Activated naive CD8-positive, alpha-beta T cell (primary cell): ENCODE data around the gene ZNF771.
"Not testable (repeated sequence)": the region's sequence is repeated elsewhere in the genome, so short reads cannot be mapped to it uniquely, and the experiment has no call there.

Source experiments
- H3K27ac Mint-ChIP-seq: one replicate; pipeline ENCODE4 v1.8.0; 2021; ENCODE audit warnings: mixed read lengths
- H3K27me3 Mint-ChIP-seq: one replicate; pipeline ENCODE4 v1.8.0; 2021; ENCODE audit warnings: mixed read lengths
- H3K36me3 Mint-ChIP-seq: one replicate; pipeline ENCODE4 v1.8.0; 2021; ENCODE audit warnings: mixed read lengths
- H3K4me1 Mint-ChIP-seq: one replicate; pipeline ENCODE4 v1.8.0; 2021; ENCODE audit warnings: low read depth, mixed read lengths
- H3K4me3 Mint-ChIP-seq: one replicate; pipeline ENCODE4 v1.8.0; 2021; ENCODE audit warnings: mild to moderate bottlenecking, mixed read lengths
- H3K9me3 Mint-ChIP-seq: one replicate; pipeline ENCODE4 v1.8.0; 2021; ENCODE audit warnings: low read depth, mixed read lengths

ZNF771 gene

DNA sequence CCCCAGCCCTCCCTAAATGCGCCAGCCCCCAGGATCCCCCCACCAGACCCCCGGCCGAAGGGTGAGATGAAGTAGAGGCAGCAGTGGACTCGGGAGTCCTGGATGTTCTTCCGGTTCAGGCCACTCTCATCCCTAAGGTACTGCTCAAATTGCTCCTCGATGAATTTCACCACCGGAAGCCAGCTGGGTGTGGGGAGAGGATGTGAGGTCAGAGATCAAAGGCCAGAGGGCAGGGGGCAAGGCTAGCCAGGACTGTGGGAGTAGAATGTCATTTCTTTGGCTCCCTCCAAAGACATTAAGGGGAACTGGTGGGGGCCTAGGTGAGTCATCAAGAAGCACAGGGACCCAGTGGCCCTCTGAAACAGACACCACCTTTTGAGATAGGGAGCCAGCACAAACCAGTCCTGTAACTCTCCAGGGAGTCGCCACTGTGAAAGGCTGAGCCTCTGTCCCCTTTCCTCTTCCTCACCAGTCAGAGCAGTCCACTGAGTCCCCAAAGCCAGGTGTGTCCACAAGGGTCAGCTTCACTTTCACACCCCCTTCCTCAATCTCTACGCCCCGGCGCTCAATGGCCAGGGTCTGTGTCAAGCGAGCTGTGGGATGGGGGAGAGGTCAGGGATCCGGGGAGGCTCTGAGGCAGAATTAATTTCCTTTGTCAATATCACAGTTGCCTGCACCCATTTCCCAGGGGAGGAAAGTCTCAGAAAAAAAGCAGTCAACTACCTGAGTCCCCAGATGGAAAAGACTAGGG is 25.9 kb upstream of the ZNF771 start:
- Mint-ChIP-seq H3K36me3 (peaks cover 6% of the 10 kb centered on the region), H3K9me3 (no peaks in the 10 kb centered on the region), H3K27me3 (no peaks in the 10 kb centered on the region), H3K4me3 (peak overlapping the region; percentile 94), H3K27ac (peak overlapping the region; percentile 93), H3K4me1 (peaks cover 54% of the 10 kb centered on the region)

GRCh38 chr16:30382111-30382881 is 25.1 kb upstream of the ZNF771 start, which contains the start of gene SEPTIN1:
SEPTIN1 (minus strand) TSS chr16:30382561; CDS start chr16:30382542, 19 bp downstream.
- Mint-ChIP-seq H3K4me3 (peak within 1 kb of the TSS; percentile 94), H3K4me1 (peaks cover 50% of the 10 kb centered on the region), H3K36me3 (peaks cover 6% of the 10 kb centered on the region), H3K27me3 (no peaks in the 10 kb centered on the region), H3K27ac (peak within 1 kb of the TSS; percentile 93), H3K9me3 (no peaks in the 10 kb centered on the region)

- H3K4me1 Mint-ChIP-seq = peaks cover 43% of the 10 kb centered on the region
- H3K4me3 Mint-ChIP-seq = peak overlapping the region; percentile 94
- H3K27me3 Mint-ChIP-seq = no peaks in the 10 kb centered on the region
- H3K27ac Mint-ChIP-seq = peak overlapping the region; percentile 93
- no peaks in the 10 kb centered on the region for H3K9me3 Mint-ChIP-seq
- peaks cover 3% of the 10 kb centered on the region for H3K36me3 Mint-ChIP-seq
These were observed 23.9 kb upstream of the ZNF771 start for GRCh38 chr16:30383521-30383920.

- Mint-ChIP-seq H3K27ac (peak overlapping the region; percentile 66), H3K9me3 (no peaks in the 10 kb centered on the region), H3K27me3 (no peaks in the 10 kb centered on the region), H3K36me3 (no peaks in the 10 kb centered on the region), H3K4me3 (peak overlapping the region; percentile 90), H3K4me1 (peaks cover 32% of the 10 kb centered on the region)
These were observed 12.7 kb upstream of the ZNF771 start for GRCh38 chr16:30394592-30395154.

GRCh38 chr16:30395155-30395991 is 12.0 kb upstream of the ZNF771 start, which contains the start of gene ZNF48:
ZNF48 (plus strand) TSS chr16:30395420; CDS start chr16:30395795, 375 bp downstream.
- peak within 1 kb of the TSS; percentile 92 for H3K4me3 Mint-ChIP-seq
- no peaks in the 10 kb centered on the region for H3K9me3 Mint-ChIP-seq
- H3K4me1 Mint-ChIP-seq = peaks cover 38% of the 10 kb centered on the region

DNA sequence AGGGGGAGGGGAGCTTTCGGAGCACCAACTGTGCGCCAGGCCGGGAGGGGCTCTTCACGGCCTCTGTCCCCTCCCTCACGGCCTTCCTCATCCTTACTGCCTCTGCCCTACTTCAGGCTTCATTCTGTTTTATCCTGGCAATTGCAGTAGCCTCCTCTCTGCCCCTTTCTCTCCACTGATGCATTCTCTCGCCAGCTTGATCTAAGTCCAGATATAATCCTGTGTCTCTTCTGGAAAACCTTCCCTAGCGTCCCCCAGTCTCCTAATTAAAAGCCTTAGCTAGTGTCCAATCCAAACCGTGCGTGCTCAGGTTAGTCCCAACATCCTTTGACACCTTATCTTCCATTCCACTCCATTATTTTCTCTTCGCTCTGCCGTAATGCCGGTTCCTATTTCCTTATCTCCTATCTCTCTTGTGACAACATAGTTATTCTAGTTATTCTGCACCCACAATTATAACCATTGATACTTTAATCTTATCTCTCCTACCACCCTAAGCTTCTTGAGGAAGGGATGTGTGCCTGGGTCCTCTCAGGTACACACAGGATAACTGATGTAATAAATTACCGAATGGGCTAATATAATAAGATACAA is 11.3 kb upstream of the ZNF771 start:
- no peaks in the 10 kb centered on the region for H3K36me3 Mint-ChIP-seq
- peaks cover 43% of the 10 kb centered on the region for H3K4me1 Mint-ChIP-seq
- peak overlapping the region; percentile 92 for H3K4me3 Mint-ChIP-seq
- no peaks in the 10 kb centered on the region for H3K27me3 Mint-ChIP-seq
- H3K27ac Mint-ChIP-seq = peak overlapping the region; percentile 72
- H3K9me3 Mint-ChIP-seq = no peaks in the 10 kb centered on the region

More at GRCh38 chr16:30395155-30395991, 12.0 kb upstream of the ZNF771 start, which contains the start of gene ZNF48:
- no peaks in the 10 kb centered on the region for H3K27me3 Mint-ChIP-seq
- peak within 1 kb of the TSS; percentile 72 for H3K27ac Mint-ChIP-seq
- H3K36me3 Mint-ChIP-seq = no peaks in the 10 kb centered on the region

DNA sequence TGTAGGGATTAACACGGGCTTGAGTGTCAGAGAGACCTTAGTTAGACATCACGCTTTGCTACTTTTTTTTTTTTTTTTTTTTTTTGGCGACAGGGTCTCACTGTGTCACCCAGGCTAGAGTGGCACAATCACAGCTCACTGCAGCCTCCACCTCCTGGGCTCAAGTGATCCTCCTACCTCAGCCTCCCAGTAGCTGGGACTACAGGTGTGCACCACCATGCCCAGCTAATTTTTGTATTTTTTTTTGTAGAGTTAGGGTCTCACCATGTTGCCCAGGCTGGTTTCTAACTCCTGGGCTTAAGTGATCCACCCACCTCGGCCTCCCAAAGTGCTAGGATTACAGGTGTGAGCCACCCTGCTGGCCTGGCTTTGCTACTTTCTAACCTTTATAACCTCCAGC is 10.8 kb upstream of the ZNF771 start:
- not testable (repeated sequence) for H3K27me3 Mint-ChIP-seq, H3K9me3 Mint-ChIP-seq, H3K27ac Mint-ChIP-seq, H3K36me3 Mint-ChIP-seq
- H3K4me3 Mint-ChIP-seq = peak overlapping the region; percentile 92
- H3K4me1 Mint-ChIP-seq = peaks cover 45% of the 10 kb centered on the region

DNA sequence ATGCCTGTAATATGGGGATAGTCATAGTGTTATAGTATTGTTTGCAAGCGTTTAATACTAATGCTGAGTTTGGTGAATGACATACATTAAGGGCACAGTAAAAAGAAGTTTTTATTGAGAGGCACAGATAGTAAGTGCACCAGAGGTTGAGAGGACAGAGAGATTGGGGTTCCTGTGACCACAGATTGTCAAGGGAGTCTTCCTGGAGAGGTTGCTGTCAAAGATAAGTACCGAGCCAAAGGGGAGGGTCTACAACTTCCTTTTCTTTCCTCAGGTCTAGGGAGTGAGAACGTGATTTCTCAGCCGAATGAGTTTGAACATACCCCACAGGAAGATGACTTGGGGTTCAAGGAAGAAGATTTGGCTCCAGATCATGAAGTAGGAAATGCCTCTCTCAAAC is 10.3 kb upstream of the ZNF771 start:
- no peaks in the 10 kb centered on the region for H3K36me3 Mint-ChIP-seq
- H3K27ac Mint-ChIP-seq = peak overlapping the region; percentile 11
- H3K4me3 Mint-ChIP-seq = peak overlapping the region; percentile 92
- peaks cover 46% of the 10 kb centered on the region for H3K4me1 Mint-ChIP-seq
- H3K27me3 Mint-ChIP-seq = no peaks in the 10 kb centered on the region
- no peaks in the 10 kb centered on the region for H3K9me3 Mint-ChIP-seq

GRCh38 chr16:30397776-30398660 is 9.4 kb upstream of the ZNF771 start:
- Mint-ChIP-seq H3K27ac (no peak overlapping the region), H3K9me3 (no peaks in the 10 kb centered on the region), H3K4me1 (peaks cover 49% of the 10 kb centered on the region), H3K4me3 (no peak overlapping the region), H3K27me3 (no peaks in the 10 kb centered on the region), H3K36me3 (no peaks in the 10 kb centered on the region)

DNA sequence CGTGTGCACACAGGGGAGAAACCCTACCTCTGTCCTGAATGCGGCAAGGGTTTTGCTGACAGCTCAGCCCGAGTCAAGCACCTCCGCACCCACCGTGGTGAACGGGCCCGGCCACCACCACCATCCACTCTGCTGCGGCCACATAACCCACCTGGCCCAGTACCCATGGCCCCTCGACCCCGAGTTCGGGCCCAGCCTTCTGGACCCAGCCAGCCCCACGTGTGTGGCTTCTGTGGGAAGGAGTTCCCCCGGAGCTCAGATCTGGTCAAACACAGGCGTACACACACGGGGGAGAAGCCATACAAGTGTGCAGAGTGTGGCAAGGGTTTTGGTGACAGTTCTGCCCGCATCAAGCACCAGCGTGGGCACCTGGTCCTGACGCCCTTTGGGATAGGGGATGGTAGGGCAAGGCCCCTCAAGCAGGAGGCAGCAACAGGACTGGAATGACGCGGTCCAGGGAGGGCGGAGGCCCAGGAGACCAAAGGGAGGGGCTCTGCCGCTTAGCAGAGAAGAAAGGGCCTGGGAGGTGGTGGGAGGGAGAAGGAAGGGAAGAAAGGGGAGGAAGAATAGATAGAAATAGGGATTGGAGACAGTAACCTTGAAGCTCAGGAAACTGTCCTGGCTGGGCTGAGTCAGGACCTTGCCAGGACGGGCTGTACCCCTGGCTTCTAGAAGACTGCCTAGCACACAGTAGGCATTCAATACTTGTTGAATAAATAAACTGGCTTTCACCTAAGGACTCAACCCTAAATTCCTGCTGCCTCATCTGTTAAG is 8.6 kb upstream of the ZNF771 start:
- Mint-ChIP-seq H3K27ac (no peak overlapping the region), H3K4me1 (peaks cover 49% of the 10 kb centered on the region), H3K36me3 (no peaks in the 10 kb centered on the region), H3K27me3 (no peaks in the 10 kb centered on the region), H3K4me3 (peak overlapping the region; percentile 86), H3K9me3 (no peaks in the 10 kb centered on the region)

DNA sequence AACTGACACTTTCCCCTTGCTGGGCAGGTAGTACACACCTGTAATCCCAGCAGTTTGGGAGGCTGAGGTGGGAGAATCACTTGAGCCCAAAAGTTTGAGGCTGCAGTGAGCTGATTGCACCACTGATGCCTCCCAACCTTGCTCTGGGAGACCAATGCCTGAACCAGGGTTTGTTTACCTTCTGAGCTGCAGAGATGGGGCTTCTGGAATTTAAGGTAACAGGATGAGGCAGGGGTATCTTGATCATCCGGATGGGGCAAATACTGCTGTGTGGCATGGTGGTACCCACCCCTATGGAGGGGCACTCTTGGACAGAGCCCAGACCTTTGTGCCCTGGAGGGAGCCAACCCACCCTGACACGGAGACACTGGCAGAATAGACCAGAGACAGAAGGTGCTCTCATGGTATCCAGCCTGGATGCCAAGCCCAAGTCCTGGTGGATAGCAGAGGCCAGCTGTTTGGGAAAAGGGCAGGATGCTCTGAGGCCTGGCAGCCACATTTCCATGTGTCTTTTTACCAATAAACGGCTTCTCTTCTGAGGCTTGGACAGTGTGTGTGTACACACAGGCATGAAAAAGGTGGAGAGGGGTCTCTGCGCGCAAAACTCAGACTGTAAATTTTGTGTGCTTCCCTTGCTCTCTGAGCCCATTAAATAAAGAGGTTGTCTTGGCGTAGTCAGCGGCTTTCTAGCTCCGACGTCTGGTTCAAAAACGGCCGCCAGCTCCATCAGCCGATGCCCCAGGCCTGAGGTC is 7.8 kb upstream of the ZNF771 start:
- H3K27ac Mint-ChIP-seq = peak overlapping the region; percentile 81
- peaks cover 45% of the 10 kb centered on the region for H3K4me1 Mint-ChIP-seq
- H3K27me3 Mint-ChIP-seq = no peaks in the 10 kb centered on the region
- H3K9me3 Mint-ChIP-seq = no peaks in the 10 kb centered on the region
- H3K36me3 Mint-ChIP-seq = no peaks in the 10 kb centered on the region
- peak overlapping the region; percentile 86 for H3K4me3 Mint-ChIP-seq

DNA sequence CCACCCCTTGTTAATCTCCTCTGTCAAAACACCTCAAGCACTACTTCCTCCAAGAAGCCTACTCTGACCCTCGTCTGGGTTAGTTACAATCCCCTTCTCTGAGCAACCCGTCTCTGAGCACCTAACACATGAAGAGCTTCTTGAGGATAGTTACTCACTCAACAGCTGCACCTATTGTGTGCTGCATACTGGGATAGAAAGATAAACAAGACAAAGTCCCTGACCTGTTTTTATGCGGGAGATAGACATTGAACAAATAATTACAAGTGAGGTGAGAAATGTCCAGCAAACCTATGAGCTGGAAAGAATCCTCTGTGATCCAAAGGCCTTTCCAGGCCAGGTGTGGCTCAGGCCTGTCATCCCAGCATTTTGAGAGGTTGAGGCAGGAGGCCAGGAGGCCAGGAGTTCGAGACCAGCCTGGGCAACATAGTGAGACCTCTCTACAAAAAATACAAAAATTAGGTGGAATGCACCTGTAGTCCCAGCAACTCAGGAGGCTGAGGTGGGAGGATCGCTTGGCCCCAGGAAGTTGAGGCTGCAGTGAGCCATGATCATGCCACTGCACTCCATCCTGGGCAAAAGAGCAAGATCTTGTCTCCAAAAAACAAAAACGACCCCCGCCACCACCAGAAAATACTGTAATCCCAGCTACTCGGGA is 5.5 kb upstream of the ZNF771 start:
- H3K27me3 Mint-ChIP-seq = no peaks in the 10 kb centered on the region
- H3K9me3 Mint-ChIP-seq = no peaks in the 10 kb centered on the region
- H3K27ac Mint-ChIP-seq = peak overlapping the region; percentile 72
- peak overlapping the region; percentile 86 for H3K4me3 Mint-ChIP-seq
- no peaks in the 10 kb centered on the region for H3K36me3 Mint-ChIP-seq
- H3K4me1 Mint-ChIP-seq = peaks cover 37% of the 10 kb centered on the region
